Measurements from ENCODE around the gene FAM131A.

FAM131A gene

DNA sequence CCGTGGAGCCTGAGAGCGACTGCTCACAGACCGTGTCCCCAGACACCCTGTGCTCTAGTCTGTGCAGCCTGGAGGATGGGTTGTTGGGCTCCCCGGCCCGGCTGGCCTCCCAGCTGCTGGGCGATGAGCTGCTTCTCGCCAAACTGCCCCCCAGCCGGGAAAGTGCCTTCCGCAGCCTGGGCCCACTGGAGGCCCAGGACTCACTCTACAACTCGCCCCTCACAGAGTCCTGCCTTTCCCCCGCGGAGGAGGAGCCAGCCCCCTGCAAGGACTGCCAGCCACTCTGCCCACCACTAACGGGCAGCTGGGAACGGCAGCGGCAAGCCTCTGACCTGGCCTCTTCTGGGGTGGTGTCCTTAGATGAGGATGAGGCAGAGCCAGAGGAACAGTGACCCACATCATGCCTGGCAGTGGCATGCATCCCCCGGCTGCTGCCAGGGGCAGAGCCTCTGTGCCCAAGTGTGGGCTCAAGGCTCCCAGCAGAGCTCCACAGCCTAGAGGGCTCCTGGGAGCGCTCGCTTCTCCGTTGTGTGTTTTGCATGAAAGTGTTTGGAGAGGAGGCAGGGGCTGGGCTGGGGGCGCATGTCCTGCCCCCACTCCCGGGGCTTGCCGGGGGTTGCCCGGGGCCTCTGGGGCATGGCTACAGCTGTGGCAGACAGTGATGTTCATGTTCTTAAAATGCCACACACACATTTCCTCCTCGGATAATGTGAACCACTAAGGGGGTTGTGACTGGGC is 7.3 kb downstream of the FAM131A start:
- peaks cover 44% of the 10 kb centered on the region for H3K36me3 ChIP-seq (ENCODE audit: insufficient read depth, low read length)
- no peak overlapping the region for H3K27ac ChIP-seq (ENCODE audit: low read depth, low read length)
- H3K4me1 ChIP-seq (ENCODE audit: insufficient read depth, low read length), result peaks cover 1% of the 10 kb centered on the region
- H3K9me3 ChIP-seq (ENCODE audit: low read length), result no peaks in the 10 kb centered on the region
- no peak overlapping the region for H3K9ac ChIP-seq (ENCODE audit: low read length)
- H3K4me3 ChIP-seq (ENCODE audit: low read depth in 1 of 2, low read length in 2 of 2), result no peak overlapping the region
- no peaks in the 10 kb centered on the region for H3K27me3 ChIP-seq (ENCODE audit: control insufficient read depth in 1 of 2, insufficient read depth in 2 of 2, low read length in 2 of 2)

GRCh38 chr3:184345317-184346144 is 8.1 kb downstream of the FAM131A start:
- no peaks in the 10 kb centered on the region for H3K4me1 ChIP-seq (ENCODE audit: insufficient read depth, low read length)
- H3K4me3 ChIP-seq (ENCODE audit: low read depth in 1 of 2, low read length in 2 of 2), result no peak overlapping the region
- H3K9ac ChIP-seq (ENCODE audit: low read length), result no peak overlapping the region
- H3K36me3 ChIP-seq (ENCODE audit: insufficient read depth, low read length), result peaks cover 44% of the 10 kb centered on the region
- H3K9me3 ChIP-seq (ENCODE audit: low read length), result no peaks in the 10 kb centered on the region
- no peaks in the 10 kb centered on the region for H3K27me3 ChIP-seq (ENCODE audit: control insufficient read depth in 1 of 2, insufficient read depth in 2 of 2, low read length in 2 of 2)
- no peak overlapping the region for H3K27ac ChIP-seq (ENCODE audit: low read depth, low read length)

- H3K9ac ChIP-seq (ENCODE audit: low read length), result no peak overlapping the region
- H3K27ac ChIP-seq (ENCODE audit: low read depth, low read length), result no peak overlapping the region
- peaks cover 36% of the 10 kb centered on the region for H3K36me3 ChIP-seq (ENCODE audit: insufficient read depth, low read length)
- no peaks in the 10 kb centered on the region for H3K9me3 ChIP-seq (ENCODE audit: low read length)
- peaks cover 5% of the 10 kb centered on the region for H3K4me1 ChIP-seq (ENCODE audit: insufficient read depth, low read length)
- H3K27me3 ChIP-seq (ENCODE audit: control insufficient read depth in 1 of 2, insufficient read depth in 2 of 2, low read length in 2 of 2), result no peaks in the 10 kb centered on the region
- no peak overlapping the region for H3K4me3 ChIP-seq (ENCODE audit: low read depth in 1 of 2, low read length in 2 of 2)
Measured at GRCh38 chr3:184346480-184347190, 9.2 kb downstream of the FAM131A start.

GRCh38 chr3:184347321-184348056 is 10.1 kb downstream of the FAM131A start:
- H3K4me1 ChIP-seq (ENCODE audit: insufficient read depth, low read length), result peaks cover 8% of the 10 kb centered on the region
- no peak overlapping the region for H3K27ac ChIP-seq (ENCODE audit: low read depth, low read length)
- H3K4me3 ChIP-seq (ENCODE audit: low read depth in 1 of 2, low read length in 2 of 2), result no peak overlapping the region
- H3K9me3 ChIP-seq (ENCODE audit: low read length), result no peaks in the 10 kb centered on the region
- H3K27me3 ChIP-seq (ENCODE audit: control insufficient read depth in 1 of 2, insufficient read depth in 2 of 2, low read length in 2 of 2), result no peaks in the 10 kb centered on the region
- H3K9ac ChIP-seq (ENCODE audit: low read length), result no peak overlapping the region
- H3K36me3 ChIP-seq (ENCODE audit: insufficient read depth, low read length), result peaks cover 29% of the 10 kb centered on the region

- H3K4me3 ChIP-seq (ENCODE audit: low read depth in 1 of 2, low read length in 2 of 2), result no peak overlapping the region
- H3K9me3 ChIP-seq (ENCODE audit: low read length), result no peaks in the 10 kb centered on the region
- peaks cover 23% of the 10 kb centered on the region for H3K36me3 ChIP-seq (ENCODE audit: insufficient read depth, low read length)
- H3K4me1 ChIP-seq (ENCODE audit: insufficient read depth, low read length), result peaks cover 8% of the 10 kb centered on the region
- no peak overlapping the region for H3K9ac ChIP-seq (ENCODE audit: low read length)
- H3K27me3 ChIP-seq (ENCODE audit: control insufficient read depth in 1 of 2, insufficient read depth in 2 of 2, low read length in 2 of 2), result no peaks in the 10 kb centered on the region
- H3K27ac ChIP-seq (ENCODE audit: low read depth, low read length), result no peak overlapping the region
Measured at GRCh38 chr3:184348057-184348382, 10.6 kb downstream of the FAM131A start.

DNA sequence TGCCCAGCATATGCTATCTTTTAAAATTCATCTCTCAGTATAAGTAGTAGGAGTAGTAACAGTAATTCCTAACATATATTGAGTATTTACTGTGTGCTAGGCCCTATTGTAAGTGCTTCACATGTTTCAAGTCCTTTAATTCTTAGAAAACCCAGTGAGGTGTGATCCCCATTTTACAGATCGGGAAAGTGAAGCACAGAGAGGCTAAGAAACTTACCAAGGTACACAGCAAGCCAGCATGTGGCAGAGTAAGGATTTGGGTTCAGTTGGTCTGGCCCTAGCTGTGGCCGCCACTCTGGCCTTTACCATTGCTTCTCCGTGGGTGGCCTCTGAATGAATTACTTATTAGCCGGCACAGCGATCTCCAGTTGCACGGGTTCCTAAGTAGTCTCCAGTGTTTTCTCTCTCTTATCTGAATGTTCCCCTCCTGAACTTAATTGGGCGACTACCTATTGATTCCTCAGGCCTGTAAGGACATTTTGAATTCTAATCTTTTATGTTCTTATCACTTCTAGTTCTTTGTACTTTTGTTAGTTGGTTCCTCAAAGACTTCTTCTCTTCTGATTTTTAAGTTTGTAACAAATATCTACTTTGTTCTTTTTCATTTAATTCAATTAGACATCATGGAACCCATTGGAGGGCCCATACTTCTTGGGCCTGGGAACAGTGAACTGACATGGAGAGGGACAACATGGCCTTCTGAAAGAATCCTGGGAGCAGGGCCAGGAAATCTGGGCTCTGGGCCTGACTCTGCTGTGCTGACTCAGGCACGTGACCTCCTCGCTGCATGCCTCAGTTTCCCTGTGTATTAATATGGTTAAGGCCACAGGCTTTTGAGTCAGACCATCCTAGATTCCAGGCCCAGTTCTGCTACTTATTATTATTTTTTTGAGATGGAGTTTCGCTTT is 12.4 kb downstream of the FAM131A start:
- no peak overlapping the region for H3K27ac ChIP-seq (ENCODE audit: low read depth, low read length)
- peaks cover 8% of the 10 kb centered on the region for H3K4me1 ChIP-seq (ENCODE audit: insufficient read depth, low read length)
- H3K36me3 ChIP-seq (ENCODE audit: insufficient read depth, low read length), result peaks cover 8% of the 10 kb centered on the region
- H3K27me3 ChIP-seq (ENCODE audit: control insufficient read depth in 1 of 2, insufficient read depth in 2 of 2, low read length in 2 of 2), result no peaks in the 10 kb centered on the region
- no peaks in the 10 kb centered on the region for H3K9me3 ChIP-seq (ENCODE audit: low read length)
- no peak overlapping the region for H3K4me3 ChIP-seq (ENCODE audit: low read depth in 1 of 2, low read length in 2 of 2)
- H3K9ac ChIP-seq (ENCODE audit: low read length), result no peak overlapping the region

DNA sequence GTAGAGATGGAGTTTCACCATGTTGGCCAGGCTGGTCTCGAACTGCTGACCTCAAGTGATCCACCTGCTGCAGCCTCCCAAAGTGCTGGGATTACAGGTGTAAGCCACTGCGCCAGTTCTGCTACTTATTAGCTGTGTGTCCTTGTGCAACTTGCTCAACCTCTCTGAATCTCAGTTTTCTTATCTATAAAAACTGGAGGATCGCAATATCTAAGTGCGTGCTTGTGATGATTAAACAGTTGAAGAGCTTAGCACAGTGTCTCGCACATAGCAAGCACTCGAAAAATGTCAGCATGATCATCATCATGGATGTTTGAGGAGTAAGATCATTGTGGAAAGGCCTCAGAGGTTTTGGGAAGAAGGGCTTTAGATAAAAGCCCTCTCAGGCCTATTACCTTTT is 13.2 kb downstream of the FAM131A start:
- H3K36me3 ChIP-seq (ENCODE audit: insufficient read depth, low read length), result peaks cover under 1% of the 10 kb centered on the region
- peaks cover 8% of the 10 kb centered on the region for H3K4me1 ChIP-seq (ENCODE audit: insufficient read depth, low read length)
- no peak overlapping the region for H3K9ac ChIP-seq (ENCODE audit: low read length)
- H3K4me3 ChIP-seq (ENCODE audit: low read depth in 1 of 2, low read length in 2 of 2), result no peak overlapping the region
- H3K9me3 ChIP-seq (ENCODE audit: low read length), result no peaks in the 10 kb centered on the region
- H3K27me3 ChIP-seq (ENCODE audit: control insufficient read depth in 1 of 2, insufficient read depth in 2 of 2, low read length in 2 of 2), result no peaks in the 10 kb centered on the region
- no peak overlapping the region for H3K27ac ChIP-seq (ENCODE audit: low read depth, low read length)

DNA sequence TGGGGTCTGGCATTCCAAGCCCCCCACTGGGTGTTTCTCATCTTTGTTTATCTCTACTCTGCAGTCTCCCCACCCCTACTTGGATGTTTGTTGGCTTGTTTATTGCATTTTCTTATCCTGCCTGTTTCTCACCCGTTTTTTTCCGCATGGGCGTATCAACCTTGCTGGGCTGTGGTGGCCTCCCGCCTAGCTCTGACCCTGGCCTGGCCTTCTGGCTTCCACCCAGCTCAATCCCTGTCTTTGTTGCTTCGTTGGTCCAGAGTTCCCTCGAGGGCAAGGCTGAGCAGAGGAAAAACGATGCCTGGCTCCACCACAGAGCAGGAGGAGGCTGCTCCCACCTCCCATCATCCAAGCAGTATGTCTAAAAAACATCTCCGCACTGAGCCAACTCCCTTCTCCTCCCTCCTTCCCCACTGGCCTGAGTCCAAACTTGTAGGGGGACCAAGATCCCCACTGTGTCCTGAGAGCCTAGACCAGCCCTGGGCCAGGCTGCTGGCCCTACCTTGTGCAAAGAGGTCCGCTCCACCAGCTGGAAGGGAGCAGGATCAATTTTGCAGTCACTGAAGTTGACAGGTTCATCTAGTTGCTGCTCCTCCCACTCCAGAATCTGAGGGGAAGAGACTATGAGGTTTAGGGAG is 14.2 kb downstream of the FAM131A start:
- no peak overlapping the region for H3K27ac ChIP-seq (ENCODE audit: low read depth, low read length)
- H3K9me3 ChIP-seq (ENCODE audit: low read length), result no peaks in the 10 kb centered on the region
- H3K36me3 ChIP-seq (ENCODE audit: insufficient read depth, low read length), result peaks cover 7% of the 10 kb centered on the region
- H3K4me3 ChIP-seq (ENCODE audit: low read depth in 1 of 2, low read length in 2 of 2), result no peak overlapping the region
- H3K27me3 ChIP-seq (ENCODE audit: control insufficient read depth in 1 of 2, insufficient read depth in 2 of 2, low read length in 2 of 2), result no peaks in the 10 kb centered on the region
- H3K9ac ChIP-seq (ENCODE audit: low read length), result no peak overlapping the region
- peaks cover 8% of the 10 kb centered on the region for H3K4me1 ChIP-seq (ENCODE audit: insufficient read depth, low read length)

DNA sequence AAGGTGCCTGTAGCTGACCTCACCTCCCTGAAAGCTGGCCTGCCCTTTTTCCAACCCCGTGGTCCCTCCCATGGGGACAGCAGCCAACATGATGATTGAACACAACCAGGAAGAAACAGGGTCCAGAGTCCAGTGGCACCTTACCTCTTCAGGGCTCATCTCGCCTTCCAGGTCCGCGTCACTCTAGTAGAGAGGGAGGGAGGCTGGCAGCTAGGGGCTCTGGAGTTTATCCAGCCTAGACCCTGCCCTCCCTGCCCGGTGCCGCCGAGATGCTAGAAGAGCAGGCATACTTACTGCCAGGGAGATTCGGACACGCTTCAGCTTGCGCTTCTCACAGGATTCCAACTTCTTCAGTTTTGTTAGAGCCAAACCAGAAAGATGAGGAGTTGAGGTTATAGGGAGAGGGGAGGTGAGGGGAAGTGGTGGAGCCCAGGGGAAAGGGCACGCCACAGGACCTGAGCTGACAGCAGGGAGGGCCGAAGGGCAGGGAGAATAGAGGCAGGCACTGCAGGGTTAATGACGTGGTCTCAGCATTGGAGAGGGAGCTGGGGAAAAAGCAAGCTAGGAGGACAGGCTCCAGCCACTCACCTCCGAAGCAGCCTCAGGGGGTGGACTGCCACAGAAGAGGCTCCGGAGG is 14.9 kb downstream of the FAM131A start:
- Histone ChIP-seq H3K36me3 (ENCODE audit: insufficient read depth, low read length) (peaks cover 13% of the 10 kb centered on the region), H3K4me3 (ENCODE audit: low read depth in 1 of 2, low read length in 2 of 2) (no peak overlapping the region), H3K4me1 (ENCODE audit: insufficient read depth, low read length) (peaks cover 8% of the 10 kb centered on the region), H3K27me3 (ENCODE audit: control insufficient read depth in 1 of 2, insufficient read depth in 2 of 2, low read length in 2 of 2) (no peaks in the 10 kb centered on the region), H3K9me3 (ENCODE audit: low read length) (no peaks in the 10 kb centered on the region), H3K9ac (ENCODE audit: low read length) (no peak overlapping the region), H3K27ac (ENCODE audit: low read depth, low read length) (no peak overlapping the region)
